ENCODE data around the gene PCDHA7.
"Not testable (repeated sequence)": the region's sequence is repeated elsewhere in the genome, so short reads cannot be mapped to it uniquely, and the experiment has no call there.

PCDHA7 gene

GRCh38 chr5:140869555-140869886, 35.5 kb downstream of the PCDHA7 start:
- H3K27me3 Mint-ChIP-seq = peaks cover 47% of the 10 kb centered on the region

DNA sequence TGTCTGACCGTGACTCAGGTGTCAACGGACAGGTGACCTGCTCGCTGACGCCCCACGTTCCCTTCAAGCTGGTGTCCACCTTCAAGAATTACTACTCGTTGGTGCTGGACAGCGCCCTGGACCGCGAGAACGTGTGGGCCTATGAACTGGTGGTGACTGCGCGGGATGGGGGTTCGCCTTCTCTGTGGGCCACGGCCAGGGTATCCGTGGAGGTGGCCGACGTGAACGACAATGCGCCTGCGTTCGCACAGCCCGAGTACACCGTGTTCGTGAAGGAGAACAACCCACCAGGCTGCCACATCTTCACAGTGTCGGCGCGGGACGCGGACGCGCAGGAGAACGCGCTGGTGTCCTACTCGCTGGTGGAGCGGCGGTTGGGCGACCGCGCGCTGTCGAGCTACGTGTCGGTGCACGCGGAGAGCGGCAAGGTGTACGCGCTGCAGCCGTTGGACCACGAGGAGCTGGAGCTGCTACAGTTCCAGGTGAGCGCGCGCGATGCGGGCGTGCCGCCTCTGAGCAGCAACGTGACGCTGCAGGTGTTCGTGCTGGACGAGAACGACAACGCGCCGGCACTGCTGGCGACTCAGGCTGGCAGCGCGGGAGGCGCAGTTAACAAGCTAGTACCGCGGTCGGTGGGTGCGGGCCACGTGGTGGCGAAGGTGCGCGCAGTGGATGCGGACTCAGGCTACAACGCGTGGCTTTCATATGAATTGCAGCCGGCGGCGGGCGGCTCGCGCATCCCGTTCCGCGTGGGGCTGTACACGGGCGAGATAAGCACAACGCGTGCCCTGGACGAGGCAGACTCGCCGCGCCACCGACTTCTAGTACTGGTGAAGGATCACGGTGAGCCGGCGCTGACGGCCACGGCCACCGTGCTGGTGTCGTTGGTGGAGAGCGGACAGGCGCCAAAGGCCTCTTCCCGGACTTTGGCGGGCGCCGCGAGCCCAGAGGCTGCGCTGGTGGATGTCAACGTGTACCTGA, 36.4 kb downstream of the PCDHA7 start:
- DNase-seq = no peak
- Mint-ChIP-seq H3K9me3 (peaks cover 27% of the 10 kb centered on the region), H3K36me3 (ENCODE audit: low read depth) (peaks cover 7% of the 10 kb centered on the region), H3K4me3 (no peak overlapping the region), H3K27ac (no peak overlapping the region), H3K27me3 (peaks cover 54% of the 10 kb centered on the region), H3K4me1 (ENCODE audit: low read depth) (no peaks in the 10 kb centered on the region)

More at GRCh38 chr5:140869555-140869886, 35.5 kb downstream of the PCDHA7 start:
- Mint-ChIP-seq H3K9me3 (peaks cover 21% of the 10 kb centered on the region), H3K4me1 (ENCODE audit: low read depth) (no peaks in the 10 kb centered on the region), H3K27ac (no peak overlapping the region), H3K36me3 (ENCODE audit: low read depth) (peaks cover 7% of the 10 kb centered on the region), H3K4me3 (no peak overlapping the region)
- no peak for DNase-seq

DNA sequence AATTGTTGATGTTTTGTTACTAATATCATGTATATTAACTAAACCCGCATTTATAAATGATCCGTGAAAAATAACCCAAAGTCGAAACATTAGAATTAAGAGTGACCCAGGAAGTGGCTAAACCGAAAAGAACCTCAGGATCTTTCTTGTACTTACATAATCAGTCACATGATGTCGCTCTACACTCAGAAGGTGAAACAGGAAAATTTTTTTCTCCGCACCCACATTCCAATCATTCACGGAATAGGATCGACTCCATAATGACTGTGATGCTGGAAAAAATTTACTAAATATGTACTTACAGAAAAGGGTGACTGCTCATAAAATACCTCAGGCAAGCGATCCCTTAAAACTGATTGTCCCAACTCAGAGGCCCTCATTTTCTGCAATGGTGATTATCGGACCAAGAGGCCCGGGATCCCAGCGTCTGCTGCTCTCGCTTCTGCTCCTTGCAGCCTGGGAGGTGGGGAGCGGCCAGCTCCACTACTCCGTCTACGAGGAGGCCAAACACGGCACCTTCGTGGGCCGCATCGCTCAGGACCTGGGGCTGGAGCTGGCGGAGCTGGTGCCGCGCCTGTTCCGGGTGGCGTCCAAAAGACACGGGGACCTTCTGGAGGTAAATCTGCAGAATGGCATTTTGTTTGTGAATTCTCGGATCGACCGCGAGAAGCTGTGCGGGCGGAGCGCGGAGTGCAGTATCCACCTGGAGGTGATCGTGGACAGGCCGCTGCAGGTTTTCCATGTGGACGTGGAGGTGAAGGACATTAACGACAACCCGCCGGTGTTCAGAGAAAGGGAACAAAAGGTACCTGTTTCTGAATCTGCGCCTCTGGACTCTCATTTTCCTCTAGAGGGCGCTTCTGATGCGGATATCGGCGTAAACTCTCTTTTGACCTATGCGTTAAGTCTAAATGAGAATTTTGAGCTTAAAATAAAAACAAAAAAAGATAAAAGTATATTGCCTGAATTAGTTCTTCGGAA, 41.3 kb downstream of the PCDHA7 start, which contains the start of gene PCDHA12:
PCDHA12 (plus strand) TSS at position 224 of the 981 bp plus-strand sequence; CDS start at position 389, 165 bp downstream.
- Mint-ChIP-seq H3K9me3 (peaks cover 37% of the 10 kb centered on the region), H3K4me1 (ENCODE audit: low read depth) (no peaks in the 10 kb centered on the region), H3K36me3 (ENCODE audit: low read depth) (peaks cover 3% of the 10 kb centered on the region), H3K4me3 (no peak within 1 kb of the TSS), H3K27ac (no peak within 1 kb of the TSS), H3K27me3 (peaks cover 57% of the 10 kb centered on the region)
- DNase-seq = no peak

DNA sequence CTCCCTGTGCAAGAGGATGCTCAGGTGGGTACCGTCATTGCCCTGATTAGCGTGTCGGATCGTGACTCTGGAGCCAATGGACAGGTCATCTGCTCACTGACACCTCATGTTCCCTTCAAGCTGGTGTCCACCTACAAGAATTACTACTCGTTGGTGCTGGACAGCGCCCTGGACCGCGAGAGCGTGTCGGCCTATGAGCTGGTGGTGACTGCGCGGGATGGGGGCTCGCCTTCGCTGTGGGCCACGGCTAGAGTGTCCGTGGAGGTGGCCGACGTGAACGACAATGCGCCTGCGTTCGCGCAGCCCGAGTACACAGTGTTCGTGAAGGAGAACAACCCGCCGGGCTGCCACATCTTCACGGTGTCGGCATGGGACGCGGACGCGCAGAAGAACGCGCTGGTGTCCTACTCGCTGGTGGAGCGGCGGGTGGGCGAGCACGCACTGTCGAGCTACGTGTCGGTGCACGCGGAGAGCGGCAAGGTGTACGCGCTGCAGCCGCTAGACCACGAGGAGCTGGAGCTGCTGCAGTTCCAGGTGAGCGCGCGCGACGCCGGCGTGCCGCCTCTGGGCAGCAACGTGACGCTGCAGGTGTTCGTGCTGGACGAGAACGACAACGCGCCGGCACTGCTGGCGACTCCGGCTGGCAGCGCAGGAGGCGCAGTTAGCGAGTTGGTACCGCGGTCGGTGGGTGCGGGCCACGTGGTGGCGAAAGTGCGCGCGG, 42.6 kb downstream of the PCDHA7 start:
- H3K4me3 Mint-ChIP-seq; DNase-seq; H3K4me1 Mint-ChIP-seq (ENCODE audit: low read depth); H3K27ac Mint-ChIP-seq; H3K36me3 Mint-ChIP-seq (ENCODE audit: low read depth): not testable (repeated sequence)
- peaks cover 41% of the 10 kb centered on the region for H3K9me3 Mint-ChIP-seq
- peaks cover 58% of the 10 kb centered on the region for H3K27me3 Mint-ChIP-seq

GRCh38 chr5:140877262-140877581, 43.2 kb downstream of the PCDHA7 start:
- peaks cover 60% of the 10 kb centered on the region for H3K27me3 Mint-ChIP-seq

GRCh38 chr5:140881889-140882590, 48.0 kb downstream of the PCDHA7 start, which contains the start of gene PCDHA13:
TSS of gene PCDHA13 (plus strand) at chr5:140882124. CDS start at chr5:140882269, 145 bp downstream.
- no peak for DNase-seq
- H3K9me3 Mint-ChIP-seq = peaks cover 25% of the 10 kb centered on the region

More at GRCh38 chr5:140877262-140877581, 43.2 kb downstream of the PCDHA7 start:
- Mint-ChIP-seq H3K4me3 (no peak overlapping the region), H3K36me3 (ENCODE audit: low read depth) (peaks cover 3% of the 10 kb centered on the region), H3K27ac (no peak overlapping the region), H3K9me3 (peaks cover 42% of the 10 kb centered on the region), H3K4me1 (ENCODE audit: low read depth) (no peaks in the 10 kb centered on the region)
- no peak for DNase-seq

DNA sequence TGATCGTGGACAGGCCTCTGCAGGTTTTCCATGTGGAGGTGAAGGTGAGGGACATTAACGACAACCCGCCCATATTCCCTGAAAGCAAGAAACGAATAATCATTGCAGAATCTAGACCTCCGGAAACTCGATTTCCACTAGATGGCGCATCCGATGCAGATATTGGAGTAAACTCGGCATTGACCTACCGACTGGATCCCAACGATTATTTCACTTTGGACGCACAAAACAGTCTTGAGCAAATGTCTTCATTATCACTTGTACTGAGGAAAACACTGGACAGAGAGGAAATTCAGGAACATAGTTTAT, 48.5 kb downstream of the PCDHA7 start:
- peaks cover 5% of the 10 kb centered on the region for H3K36me3 Mint-ChIP-seq (ENCODE audit: low read depth)
- no peaks in the 10 kb centered on the region for H3K4me1 Mint-ChIP-seq (ENCODE audit: low read depth)
- H3K27ac Mint-ChIP-seq = no peak overlapping the region
- DNase-seq = no peak
- H3K27me3 Mint-ChIP-seq = peaks cover 32% of the 10 kb centered on the region
- peaks cover 28% of the 10 kb centered on the region for H3K9me3 Mint-ChIP-seq
- no peak overlapping the region for H3K4me3 Mint-ChIP-seq

More at GRCh38 chr5:140881889-140882590, 48.0 kb downstream of the PCDHA7 start, which contains the start of gene PCDHA13:
- H3K4me1 Mint-ChIP-seq (ENCODE audit: low read depth) = no peaks in the 10 kb centered on the region
- peaks cover 37% of the 10 kb centered on the region for H3K27me3 Mint-ChIP-seq
- peaks cover 5% of the 10 kb centered on the region for H3K36me3 Mint-ChIP-seq (ENCODE audit: low read depth)
- no peak within 1 kb of the TSS for H3K4me3 Mint-ChIP-seq
- H3K27ac Mint-ChIP-seq = no peak within 1 kb of the TSS

DNA sequence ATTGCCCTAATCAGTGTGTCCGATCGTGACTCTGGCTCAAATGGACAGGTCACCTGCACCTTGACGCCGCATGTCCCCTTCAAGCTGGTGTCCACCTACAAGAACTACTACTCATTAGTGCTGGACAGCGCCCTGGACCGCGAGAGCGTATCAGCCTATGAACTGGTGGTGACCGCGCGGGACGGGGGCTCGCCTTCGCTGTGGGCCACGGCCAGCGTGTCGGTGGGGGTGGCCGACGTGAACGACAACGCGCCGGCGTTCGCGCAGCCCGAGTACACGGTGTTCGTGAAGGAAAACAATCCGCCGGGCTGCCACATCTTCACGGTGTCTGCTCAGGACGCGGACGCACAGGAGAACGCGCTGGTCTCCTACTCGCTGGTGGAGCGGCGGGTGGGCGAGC, 49.3 kb downstream of the PCDHA7 start:
- DNase-seq = no peak
- Mint-ChIP-seq H3K4me3 (no peak overlapping the region), H3K36me3 (ENCODE audit: low read depth) (peaks cover 5% of the 10 kb centered on the region), H3K9me3 (peaks cover 23% of the 10 kb centered on the region), H3K4me1 (ENCODE audit: low read depth) (no peaks in the 10 kb centered on the region), H3K27me3 (peaks cover 29% of the 10 kb centered on the region), H3K27ac (no peak overlapping the region)

GRCh38 chr5:140883927-140884697, 50.0 kb downstream of the PCDHA7 start:
- DNase-seq = no peak
- Mint-ChIP-seq H3K4me1 (ENCODE audit: low read depth) (no peaks in the 10 kb centered on the region), H3K27ac (no peak overlapping the region), H3K27me3 (peaks cover 29% of the 10 kb centered on the region), H3K4me3 (no peak overlapping the region), H3K36me3 (ENCODE audit: low read depth) (peaks cover 5% of the 10 kb centered on the region), H3K9me3 (peaks cover 23% of the 10 kb centered on the region)
